HFFc6 (cell line): ENCODE results near the gene SEMA4D. TPM values are rescaled to one million over a fixed set of nuclear protein-coding genes. Genes with fewer than 3 reads are reported as not detected.
"Not testable (repeated sequence)": the region's sequence is repeated elsewhere in the genome, so short reads cannot be mapped to it uniquely, and the experiment has no call there.

Experiments used
- DNase-seq: peaks from one replicate; pipeline ENCODE4 v3.0.0-alpha.2; 2018
- H3K27ac Mint-ChIP-seq: 2 replicates; pipeline ENCODE4 v1.8.0; 2020; ENCODE audit warnings: mild to moderate bottlenecking, mixed read lengths
- H3K27me3 Mint-ChIP-seq: 2 replicates; pipeline ENCODE4 v1.8.0; 2021; ENCODE audit warnings: mild to moderate bottlenecking, moderate library complexity, mixed read lengths; ENCODE audit not compliant: insufficient read depth
- H3K36me3 Mint-ChIP-seq: 2 replicates; pipeline ENCODE4 v1.8.0; 2021; ENCODE audit warnings: low read depth, mixed read lengths
- H3K4me1 Mint-ChIP-seq: 2 replicates; pipeline ENCODE4 v1.8.0; 2020; ENCODE audit warnings: low read depth, mixed read lengths
- H3K4me3 Mint-ChIP-seq: 2 replicates; pipeline ENCODE4 v1.8.0; 2020; ENCODE audit warnings: mild to moderate bottlenecking, moderate library complexity, mixed read lengths
- H3K9me3 Mint-ChIP-seq: 2 replicates; pipeline ENCODE4 v1.8.0; 2020; ENCODE audit warnings: mild to moderate bottlenecking, mixed read lengths
- total RNA-seq, 6 experiments: library from RNA; stranded (reverse); fragmentation: NEBNext Ultra II Directional; extraction: Animal tissue kit (Norgen Biotek cat#: 25700); gene quantifications; 2 replicates in 1 of 6; 3 replicates in 5 of 6; pipeline ENCODE4 v1.2.3, GENCODE V29; 2021
- TF ChIP-seq, protein P1 (sequence below): fragments of 200-600 bp; sonication (generic); IDR thresholded peaks from 2 replicates; pipeline ENCODE4 v1.5.0; 2021; ENCODE audit warnings: antibody characterized with exemption, mild to moderate bottlenecking

SEMA4D gene
- total RNA-seq, 6 experiments from 2014 or later = not detected

DNA sequence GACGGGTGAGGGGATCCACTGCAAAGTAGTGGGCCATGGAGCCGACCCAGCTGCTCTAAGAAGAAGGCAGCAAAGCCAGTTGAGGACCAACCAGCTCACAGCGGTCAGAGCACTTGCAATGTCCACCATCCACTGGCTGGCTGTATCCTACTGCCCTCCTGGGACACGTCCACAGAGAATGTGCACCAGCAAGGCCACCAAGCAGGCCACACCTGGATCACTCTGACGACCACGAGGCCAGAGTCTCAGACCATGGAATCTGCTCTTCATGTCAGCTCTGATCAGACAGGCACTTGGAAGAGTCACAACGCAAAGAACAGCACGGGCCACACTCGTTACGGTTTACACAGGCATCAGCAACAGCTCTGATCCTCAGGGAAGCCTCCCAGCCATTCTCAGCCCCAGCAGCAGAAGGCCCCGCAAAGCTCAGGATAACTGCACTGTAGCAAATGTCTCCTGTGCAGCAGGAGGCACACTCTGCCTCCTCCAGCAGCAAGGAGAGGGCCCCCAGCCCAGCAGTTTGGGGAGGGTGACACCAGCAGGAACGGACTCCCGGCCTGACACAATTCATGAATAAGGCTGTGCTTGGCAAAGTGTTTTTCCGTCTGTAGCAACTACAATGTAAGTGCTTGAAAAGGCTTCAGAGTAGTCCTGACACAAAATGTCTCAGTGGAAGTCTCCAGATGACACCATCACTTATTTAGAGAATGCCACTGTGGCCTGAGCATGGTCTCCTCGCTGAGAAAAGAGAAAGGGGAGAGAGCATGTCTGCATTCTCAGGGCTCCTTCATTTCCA is 15.7 kb downstream of the SEMA4D start:
- Mint-ChIP-seq H3K27me3 (no peaks in the 10 kb centered on the region; the same call in none of the 2 replicates), H3K9me3 (peaks cover 11% of the 10 kb centered on the region; the same call in 1 of the 2 replicates), H3K36me3 (peaks cover 7% of the 10 kb centered on the region; the same call in 1 of the 2 replicates), H3K27ac (no peak overlapping the region), H3K4me1 (no peaks in the 10 kb centered on the region), H3K4me3 (no peak overlapping the region)
- DNase-seq = no peak
- TF ChIP-seq, protein P1, sequence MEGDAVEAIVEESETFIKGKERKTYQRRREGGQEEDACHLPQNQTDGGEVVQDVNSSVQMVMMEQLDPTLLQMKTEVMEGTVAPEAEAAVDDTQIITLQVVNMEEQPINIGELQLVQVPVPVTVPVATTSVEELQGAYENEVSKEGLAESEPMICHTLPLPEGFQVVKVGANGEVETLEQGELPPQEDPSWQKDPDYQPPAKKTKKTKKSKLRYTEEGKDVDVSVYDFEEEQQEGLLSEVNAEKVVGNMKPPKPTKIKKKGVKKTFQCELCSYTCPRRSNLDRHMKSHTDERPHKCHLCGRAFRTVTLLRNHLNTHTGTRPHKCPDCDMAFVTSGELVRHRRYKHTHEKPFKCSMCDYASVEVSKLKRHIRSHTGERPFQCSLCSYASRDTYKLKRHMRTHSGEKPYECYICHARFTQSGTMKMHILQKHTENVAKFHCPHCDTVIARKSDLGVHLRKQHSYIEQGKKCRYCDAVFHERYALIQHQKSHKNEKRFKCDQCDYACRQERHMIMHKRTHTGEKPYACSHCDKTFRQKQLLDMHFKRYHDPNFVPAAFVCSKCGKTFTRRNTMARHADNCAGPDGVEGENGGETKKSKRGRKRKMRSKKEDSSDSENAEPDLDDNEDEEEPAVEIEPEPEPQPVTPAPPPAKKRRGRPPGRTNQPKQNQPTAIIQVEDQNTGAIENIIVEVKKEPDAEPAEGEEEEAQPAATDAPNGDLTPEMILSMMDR = no peak

DNA sequence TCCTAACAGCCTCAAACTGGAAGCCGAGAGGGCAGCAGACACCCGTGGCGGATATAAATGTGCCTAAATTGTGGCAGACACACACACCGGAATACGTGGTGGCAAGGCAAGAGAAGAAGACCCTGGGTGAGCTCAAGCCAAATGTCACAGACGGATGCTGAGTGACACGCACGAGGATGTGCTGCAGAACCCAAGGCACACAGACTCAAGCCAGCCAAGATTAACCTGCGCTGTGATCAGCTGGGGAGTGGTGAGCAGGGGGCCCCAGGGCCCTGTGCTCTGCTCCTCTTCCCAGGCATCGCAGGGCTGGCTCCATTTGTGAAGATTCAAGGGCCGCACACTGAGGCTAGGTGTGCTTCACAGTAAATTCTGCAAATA is 16.4 kb downstream of the SEMA4D start:
- TF ChIP-seq, protein P1 = no peak
- peaks cover 11% of the 10 kb centered on the region; the same call in 1 of the 2 replicates for H3K9me3 Mint-ChIP-seq
- H3K4me1 Mint-ChIP-seq = no peaks in the 10 kb centered on the region
- DNase-seq = no peak
- no peaks in the 10 kb centered on the region; the same call in none of the 2 replicates for H3K27me3 Mint-ChIP-seq
- peaks cover 7% of the 10 kb centered on the region; the same call in 1 of the 2 replicates for H3K36me3 Mint-ChIP-seq
- no peak overlapping the region for H3K27ac Mint-ChIP-seq
- H3K4me3 Mint-ChIP-seq = no peak overlapping the region

DNA sequence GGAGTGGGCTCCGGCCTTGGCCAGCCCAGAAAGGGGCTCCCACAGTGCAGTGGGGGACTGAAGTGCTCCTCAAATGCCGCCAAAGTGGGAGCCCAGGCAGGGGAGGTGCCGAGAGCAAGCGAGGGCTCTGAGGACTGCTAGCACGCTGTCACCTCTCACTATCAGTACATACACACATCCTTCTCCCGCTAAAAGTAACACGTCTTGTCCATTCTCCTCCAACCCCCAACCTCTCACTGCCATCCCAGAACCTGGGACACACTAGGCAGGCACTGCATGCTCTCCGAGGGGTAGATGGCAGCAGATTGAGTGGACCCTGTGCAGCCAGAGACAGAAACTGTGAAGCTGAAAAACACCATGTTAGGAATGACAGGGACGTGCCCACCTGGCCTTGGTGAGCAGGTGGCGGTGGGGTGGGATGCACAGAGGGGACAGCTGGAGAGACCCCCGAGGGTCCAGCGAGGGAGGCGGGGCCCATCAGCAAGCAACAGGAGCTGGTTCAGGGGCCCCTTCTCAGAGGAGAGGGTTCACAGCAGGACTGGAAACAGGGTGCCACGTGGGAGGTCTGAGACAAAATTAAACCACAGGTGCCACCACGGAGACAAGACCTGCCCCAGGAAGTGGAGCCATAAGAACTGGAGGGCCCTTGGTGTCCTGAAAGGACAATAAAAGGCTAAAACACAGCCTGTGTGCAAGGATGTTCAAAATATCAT is 16.9 kb downstream of the SEMA4D start:
- no peak overlapping the region for H3K27ac Mint-ChIP-seq

DNA sequence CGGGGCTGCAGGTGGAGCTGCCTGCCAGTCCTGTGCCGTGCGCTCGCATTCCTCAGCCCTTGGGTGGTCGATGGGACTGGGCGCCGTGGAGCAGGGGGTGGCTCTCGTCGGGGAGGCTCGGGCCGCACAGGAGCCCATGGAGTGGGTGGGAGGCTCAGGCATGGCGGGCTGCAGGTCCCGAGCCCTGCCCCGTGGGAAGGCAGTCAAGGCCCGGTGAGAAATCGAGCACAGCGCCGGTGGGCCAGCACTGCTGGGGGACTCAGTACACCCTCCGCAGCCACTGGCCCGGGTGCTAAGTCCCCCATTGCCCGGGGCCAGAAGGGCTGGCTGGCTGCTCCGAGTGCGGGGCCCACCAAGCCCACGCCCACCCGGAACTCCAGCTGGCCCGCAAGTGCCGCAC is 17.5 kb downstream of the SEMA4D start:
- peaks cover 11% of the 10 kb centered on the region; the same call in 1 of the 2 replicates for H3K9me3 Mint-ChIP-seq
- H3K27me3 Mint-ChIP-seq, H3K4me1 Mint-ChIP-seq, H3K36me3 Mint-ChIP-seq, DNase-seq, H3K4me3 Mint-ChIP-seq, H3K27ac Mint-ChIP-seq: not testable (repeated sequence)

More for the DNA sequence above, 16.9 kb downstream of the SEMA4D start:
- Mint-ChIP-seq H3K27me3 (no peaks in the 10 kb centered on the region; the same call in none of the 2 replicates), H3K36me3 (peaks cover 7% of the 10 kb centered on the region; the same call in 1 of the 2 replicates), H3K4me3 (no peak overlapping the region), H3K4me1 (no peaks in the 10 kb centered on the region), H3K9me3 (peaks cover 11% of the 10 kb centered on the region; the same call in 1 of the 2 replicates)
- TF ChIP-seq, protein P1 = no peak
- no peak for DNase-seq

DNA sequence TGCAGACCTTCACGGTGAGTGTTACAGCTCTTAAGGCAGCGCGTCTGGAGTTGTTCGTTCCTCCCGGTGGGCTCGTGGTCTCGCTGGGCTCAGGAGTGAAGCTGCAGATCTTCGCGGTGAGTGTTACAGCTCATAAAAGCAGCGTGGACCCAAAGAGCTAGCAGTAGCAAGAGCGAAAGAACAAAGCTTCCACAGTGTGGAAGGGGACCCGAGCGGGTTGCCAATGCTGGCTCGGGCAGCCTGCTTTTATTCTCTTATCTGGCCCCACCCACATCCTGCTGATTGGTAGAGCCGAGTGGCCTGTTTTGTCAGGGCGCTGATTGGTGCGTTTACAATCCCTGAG is 18.3 kb downstream of the SEMA4D start:
- not testable (repeated sequence) for DNase-seq, H3K4me1 Mint-ChIP-seq, H3K27ac Mint-ChIP-seq, H3K36me3 Mint-ChIP-seq, H3K27me3 Mint-ChIP-seq, H3K4me3 Mint-ChIP-seq
- peaks cover 11% of the 10 kb centered on the region; the same call in 1 of the 2 replicates for H3K9me3 Mint-ChIP-seq

DNA sequence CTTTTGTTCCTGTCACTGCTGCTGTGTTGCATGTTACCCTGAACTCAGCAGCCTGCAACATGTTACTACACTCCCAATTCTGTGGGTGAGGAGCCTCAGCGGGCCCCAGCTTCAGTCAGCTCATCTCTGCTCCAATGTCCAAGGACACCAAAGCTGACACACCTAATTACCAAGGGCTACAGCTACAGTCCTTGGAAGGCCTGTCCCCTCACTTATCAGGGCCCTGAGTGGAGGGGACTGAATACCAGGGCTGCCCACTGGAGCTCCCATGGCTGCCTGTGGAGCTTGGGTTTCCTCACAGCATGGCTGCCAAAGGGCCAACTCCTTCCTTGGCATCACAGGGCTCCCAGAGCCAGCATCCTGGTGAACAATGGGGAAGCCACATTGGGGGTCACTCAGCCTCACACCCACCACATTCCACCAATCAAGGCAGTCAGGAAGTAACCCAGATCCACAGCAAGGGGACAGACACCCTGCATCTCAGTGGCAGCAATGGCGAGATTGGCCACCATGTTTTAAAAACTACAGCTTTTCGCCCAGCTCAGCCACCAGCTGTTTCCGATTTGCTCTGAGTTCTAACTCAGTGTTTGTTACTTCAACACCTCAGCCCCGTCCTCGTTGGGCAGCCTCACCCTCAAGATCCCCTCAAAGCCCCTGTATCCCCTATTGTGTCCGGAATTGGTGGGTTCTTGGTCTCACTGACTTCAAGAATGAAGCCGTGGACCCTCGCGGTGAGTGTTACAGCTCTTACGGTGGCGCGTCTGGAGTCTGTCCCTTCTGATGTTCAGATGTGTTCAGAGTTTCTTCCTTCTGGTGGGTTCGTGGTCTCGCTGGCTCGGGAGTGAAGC is 18.9 kb downstream of the SEMA4D start:
- no peak for DNase-seq
- H3K9me3 Mint-ChIP-seq = peaks cover 11% of the 10 kb centered on the region; the same call in 1 of the 2 replicates
- H3K36me3 Mint-ChIP-seq = peaks cover 7% of the 10 kb centered on the region; the same call in 1 of the 2 replicates
- TF ChIP-seq, protein P1 = no peak
- no peak overlapping the region for H3K27ac Mint-ChIP-seq
- no peak overlapping the region for H3K4me3 Mint-ChIP-seq
- peaks cover 4% of the 10 kb centered on the region for H3K27me3 Mint-ChIP-seq
- peaks cover 5% of the 10 kb centered on the region; the same call in 1 of the 2 replicates for H3K4me1 Mint-ChIP-seq
